Right lung (tissue), 5 donors: ENCODE results near the gene UCHL3. TPM values are rescaled to one million over a fixed set of nuclear protein-coding genes. Genes with fewer than 3 reads are reported as not detected.
A peak's percentile ranks its signal among the peaks of the same experiment; 100 is the strongest.

Experiments used
- DNase-seq, 2 donors: peaks; one replicate each; pipeline ENCODE4 v3.0.0-alpha.2; 2013
- polyA plus RNA-seq, 5 donors: library from polyadenylated mRNA; unstranded; fragments of 120-200 nt; gene quantifications; one replicate each; pipeline versions ENCODE4 v1.2.1 to v1.2.3, GENCODE V29; 2013; ENCODE audit warnings: inconsistent platforms in 1 of 5, low replicate concordance in 1 of 5; ENCODE audit not compliant: insufficient read length in 5 of 5, insufficient read depth in 1 of 5

The UCHL3 gene
- polyA plus RNA-seq, 5 donors = 18.6 to 26.1 (median 21.7) TPM

DNA sequence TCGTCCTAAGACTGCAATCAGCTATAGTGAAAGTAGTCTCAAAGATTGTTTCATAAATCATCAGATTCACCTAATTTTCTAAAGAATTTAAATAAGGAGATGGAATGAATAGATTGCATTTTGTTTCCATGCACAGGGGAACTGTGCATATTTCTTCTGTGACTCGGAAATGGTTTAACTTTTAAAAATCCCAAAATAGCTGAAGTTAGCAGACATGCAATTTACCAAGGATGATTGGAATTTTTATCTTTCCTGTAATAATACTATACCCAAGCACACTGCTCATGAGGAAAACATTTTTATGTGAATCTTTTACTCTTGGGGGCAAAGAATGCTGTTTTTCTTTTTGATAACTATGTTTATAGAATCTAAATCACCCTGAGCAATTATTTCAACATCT is 71.6 kb downstream of the UCHL3 start:
- DNase-seq = no peak

DNA sequence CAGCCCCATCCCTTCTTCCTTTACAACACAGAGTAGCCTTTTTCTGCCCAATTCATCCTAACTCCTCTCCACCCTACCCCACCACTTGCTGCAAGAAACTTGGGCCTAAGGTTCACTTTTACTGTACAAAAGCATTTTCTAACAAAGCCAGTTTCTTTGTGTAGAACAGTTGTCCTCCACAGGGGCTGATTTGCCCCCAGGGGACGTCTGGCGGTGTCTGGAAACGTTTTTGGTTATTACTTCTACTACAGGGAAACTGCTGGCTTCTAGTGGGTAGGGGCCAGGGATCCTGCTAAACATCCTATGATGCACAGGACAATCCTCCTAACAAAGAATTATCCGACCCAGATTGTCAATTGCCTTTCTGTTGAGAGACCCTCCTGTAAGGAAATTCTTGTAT is 79.2 kb downstream of the UCHL3 start:
- DNase-seq = no peak

DNA sequence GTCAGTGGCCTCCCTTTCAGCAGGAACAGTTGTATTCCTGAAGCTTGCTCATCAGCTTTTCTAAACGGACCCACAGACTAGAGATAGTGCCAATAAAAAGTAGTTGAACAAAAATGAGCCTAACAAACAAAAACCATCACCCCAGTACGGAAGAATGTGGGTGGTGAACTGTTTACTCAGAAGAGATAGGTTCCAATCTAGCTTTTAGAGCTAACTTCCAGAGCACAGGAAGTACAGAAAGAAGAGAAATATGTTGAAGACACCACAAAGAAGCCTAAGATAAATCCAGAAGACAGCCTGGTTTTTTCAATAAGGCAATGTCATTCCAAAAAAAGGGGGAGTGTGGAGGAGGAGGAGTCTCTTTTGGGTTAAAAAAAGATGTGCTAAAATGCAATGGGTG is 83.7 kb downstream of the UCHL3 start:
- DNase-seq = no peak

DNA sequence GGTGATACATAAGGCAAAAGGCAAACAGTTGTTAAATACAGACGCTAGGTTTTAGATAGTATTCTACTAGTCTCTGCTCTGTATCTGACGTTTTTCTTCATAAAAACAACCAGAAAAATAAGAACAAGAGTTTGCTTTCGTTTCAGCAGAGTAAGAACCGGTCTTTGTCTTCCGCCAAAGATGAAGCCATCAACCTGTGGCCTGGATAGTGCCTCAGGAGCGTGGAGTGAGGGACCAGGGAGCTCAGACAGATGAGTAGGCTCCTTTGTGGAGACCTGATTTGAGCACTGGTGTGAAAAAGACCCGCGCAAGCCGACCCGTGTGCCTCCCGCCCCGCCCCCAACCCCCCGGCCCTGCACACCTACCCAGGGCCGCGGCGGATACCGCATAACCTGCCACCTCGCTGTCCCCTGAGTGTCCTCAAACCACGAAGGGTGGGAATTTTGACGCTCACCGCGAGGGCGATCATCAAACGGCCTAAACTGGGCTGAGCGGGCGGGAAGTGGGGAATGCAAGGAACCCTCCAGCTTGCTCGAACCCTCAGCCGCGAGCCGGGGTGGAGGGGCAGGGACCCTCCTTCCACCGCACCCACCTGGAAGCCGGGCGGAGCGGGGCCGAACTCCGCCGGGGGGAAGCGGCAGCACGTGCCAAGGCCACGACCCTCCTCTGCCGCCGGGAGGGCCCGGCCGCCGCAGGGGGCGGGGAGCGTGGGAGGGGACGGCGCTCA is 85.7 kb downstream of the UCHL3 start:
- DNase-seq = peak in 1 of 2 donors; percentile 37

DNA sequence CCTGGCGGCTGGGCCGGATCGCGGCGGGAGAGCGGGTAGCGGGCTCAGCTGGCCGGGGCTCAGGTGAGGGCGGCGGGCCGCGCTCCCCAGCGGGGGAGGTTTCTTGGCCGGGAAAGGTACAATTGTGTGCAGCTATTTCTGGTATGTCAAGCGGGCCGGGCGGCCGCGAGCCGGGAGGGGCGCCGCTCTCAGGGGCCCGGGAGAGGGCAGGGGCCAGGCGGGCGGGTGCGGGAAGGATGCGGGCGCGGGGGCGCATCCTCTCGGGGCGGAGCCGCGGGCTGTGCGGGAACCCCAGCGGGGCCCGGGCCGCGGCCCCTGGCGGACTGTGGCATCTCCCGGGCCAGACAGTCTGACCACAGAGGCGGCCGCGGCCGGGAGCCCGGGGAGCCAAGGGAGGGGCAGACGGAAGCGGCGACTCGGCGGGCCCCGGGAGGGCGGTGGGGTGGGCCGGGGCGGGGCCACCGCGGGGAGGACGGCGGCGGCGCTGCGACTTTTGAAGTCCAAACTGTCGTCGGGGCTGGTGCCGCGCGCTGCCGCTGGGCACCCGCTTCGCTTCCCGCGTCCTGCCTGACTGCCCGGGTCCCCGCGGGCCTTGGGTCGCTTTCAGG is 86.3 kb downstream of the UCHL3 start, which contains the start of gene LMO7:
Gene LMO7 (plus strand): TSS at position 503 of the 608 bp plus-strand sequence. CDS start 328 bp downstream, outside the sequence.
- DNase-seq = peak; percentile 36 to 58

DNA sequence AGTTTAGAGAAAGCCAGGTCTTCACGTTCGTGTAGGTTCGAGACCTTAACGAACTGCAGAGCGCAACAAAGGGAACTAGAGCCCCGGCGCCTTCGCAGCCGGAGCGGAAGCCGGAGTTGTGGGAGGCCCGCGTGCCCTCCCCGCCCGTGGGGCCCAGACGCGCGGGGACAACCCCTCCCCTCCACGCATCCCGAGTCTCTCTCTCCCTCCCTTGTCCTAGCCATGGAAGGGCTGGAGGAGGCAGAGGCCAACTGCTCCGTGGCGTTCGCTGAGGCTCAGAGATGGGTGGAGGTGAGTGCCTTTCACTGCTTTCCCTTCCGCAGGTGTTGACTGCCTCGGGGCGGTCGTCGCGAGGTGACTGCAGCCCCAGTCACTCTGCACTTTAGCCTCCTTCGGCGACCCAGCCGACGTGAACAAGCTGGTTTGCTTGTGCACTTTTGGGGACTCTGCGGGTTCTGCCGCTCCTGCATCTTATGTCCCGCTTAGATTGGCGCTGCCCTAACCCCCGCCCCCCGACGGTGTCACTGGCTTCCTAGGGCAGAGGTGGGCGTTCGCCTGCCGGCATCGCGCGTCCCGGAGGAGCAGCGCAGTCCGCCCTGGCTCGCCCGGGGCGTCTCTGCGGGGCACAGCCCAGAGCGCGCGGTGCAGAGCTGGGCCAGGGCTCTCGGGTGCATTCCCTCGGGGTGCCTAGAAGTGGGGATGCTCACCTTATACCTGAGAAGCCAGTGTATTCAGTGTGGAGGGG is 87.0 kb downstream of the UCHL3 start:
- peak in 1 of 2 donors; percentile 37 for DNase-seq

DNA sequence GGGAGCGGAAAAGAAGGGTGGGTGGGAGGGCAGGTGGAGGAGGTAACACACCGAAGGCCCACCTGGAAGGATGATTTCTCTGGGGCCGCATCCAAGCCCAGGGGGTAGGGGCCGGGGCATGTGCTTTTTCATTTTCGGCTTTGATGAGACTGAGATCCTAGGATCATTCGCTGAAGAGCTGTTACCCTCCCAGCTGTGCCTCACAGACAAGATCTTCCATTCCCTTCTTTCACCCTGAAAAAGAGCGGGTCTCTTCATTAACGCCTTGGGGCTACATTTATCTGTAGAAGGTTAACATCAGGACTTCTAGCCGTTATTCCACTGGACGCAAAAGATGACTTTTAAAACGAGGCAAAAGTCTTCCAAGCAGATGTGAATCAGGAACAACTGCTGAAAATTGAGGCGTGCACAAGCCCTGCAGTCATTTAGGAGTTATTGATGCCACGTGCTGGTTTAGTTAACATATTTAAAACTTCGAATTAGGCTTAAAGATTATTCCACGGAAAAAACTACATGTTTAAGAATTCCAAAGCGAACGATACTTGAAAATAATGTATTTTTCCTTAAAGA is 87.7 kb downstream of the UCHL3 start:
- peak in 1 of 2 donors; percentile 6 for DNase-seq

DNA sequence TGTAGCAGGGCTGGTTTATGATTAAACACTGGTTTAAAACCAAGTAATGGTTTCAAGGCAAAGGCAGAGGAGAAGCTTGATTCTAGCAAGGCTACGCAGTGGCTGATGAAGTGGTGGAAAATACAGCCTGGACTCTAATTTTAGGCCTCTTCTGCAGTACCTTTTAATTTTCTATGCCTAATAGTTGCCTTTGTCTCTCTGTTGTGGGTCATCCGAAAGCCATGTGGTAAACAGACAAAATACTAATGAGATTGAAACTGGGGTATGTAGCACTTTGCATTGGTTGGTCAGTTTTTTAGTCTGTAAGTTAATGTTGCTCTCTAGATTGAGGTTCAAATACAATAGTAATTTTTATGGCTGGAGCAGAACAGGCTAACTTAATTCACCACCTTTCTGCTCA is 89.9 kb downstream of the UCHL3 start:
- no peak for DNase-seq

DNA sequence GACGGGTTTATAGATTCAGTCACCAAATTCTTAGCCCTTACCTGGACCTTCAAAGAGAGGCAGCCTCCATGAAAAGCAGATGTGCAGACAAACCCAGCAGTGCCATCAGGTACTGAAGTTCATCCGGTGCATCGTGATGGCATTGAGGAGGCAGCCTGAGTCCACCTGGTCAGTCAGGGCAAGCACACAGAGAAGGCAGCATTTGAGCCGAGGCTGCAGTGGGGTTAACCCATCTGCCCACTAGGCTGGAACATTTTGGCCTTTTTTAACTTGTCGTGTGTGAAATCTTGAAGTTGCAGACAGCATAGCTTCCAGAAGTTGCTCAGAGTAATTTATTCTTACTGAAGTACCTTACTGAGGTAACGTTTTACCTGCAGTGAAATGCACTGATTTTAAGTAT is 91.4 kb downstream of the UCHL3 start:
- no peak for DNase-seq

DNA sequence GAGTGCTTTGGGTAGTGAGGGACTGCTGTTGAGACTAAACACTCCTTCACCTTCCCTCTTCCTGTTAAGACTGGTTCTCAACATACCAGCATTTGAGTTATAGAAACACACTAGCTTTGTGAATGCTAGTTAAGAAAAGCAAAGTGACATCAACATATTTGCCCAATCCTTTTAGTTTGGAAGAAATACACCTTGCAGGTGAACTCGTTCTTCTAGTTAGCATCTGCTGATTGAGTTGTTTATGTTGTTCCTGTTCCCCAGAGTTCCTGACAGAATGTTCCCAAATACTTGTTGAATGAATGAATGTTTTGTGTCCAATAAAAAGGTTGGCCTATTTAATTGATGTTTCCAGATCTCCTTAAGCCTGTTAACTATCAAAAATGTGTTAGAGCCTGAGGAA is 93.6 kb downstream of the UCHL3 start:
- no peak for DNase-seq

DNA sequence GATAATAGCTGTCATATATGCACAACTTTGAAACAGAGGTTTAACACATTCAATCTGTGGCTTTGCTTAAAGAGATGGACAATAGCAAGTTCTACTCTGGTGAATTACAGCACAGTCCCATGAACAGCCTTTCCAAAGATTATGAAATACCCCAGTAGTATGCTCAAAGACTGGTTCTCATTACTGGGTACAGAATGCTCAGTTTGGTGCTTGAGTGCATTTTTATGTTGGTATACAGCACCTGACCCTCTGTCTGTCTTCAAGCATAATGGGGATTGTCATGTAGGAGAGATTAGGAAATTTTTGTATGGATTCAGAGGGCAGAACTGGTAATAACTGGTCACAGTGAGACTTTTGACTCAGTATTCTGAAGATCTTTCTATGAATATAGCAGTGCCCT is 94.1 kb downstream of the UCHL3 start:
- DNase-seq = no peak

DNA sequence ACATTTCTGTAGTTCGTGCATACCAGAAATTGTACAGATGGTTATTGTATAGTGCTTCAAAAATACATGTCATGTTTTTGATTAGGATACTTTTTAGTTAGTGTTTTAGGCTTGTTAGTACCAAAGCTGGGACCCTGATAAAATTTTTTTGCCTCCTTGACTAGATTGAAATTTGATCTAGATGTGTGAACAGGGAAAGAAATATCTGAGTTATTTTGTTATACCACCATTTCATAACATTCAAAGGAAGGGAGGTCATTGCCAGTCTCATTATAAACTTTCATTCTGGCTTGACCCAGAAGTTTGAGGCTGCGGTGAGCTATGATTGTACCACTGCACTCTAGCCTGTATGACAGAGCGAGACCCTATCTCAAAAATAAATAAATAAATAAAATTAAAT is 95.5 kb downstream of the UCHL3 start:
- no peak for DNase-seq

DNA sequence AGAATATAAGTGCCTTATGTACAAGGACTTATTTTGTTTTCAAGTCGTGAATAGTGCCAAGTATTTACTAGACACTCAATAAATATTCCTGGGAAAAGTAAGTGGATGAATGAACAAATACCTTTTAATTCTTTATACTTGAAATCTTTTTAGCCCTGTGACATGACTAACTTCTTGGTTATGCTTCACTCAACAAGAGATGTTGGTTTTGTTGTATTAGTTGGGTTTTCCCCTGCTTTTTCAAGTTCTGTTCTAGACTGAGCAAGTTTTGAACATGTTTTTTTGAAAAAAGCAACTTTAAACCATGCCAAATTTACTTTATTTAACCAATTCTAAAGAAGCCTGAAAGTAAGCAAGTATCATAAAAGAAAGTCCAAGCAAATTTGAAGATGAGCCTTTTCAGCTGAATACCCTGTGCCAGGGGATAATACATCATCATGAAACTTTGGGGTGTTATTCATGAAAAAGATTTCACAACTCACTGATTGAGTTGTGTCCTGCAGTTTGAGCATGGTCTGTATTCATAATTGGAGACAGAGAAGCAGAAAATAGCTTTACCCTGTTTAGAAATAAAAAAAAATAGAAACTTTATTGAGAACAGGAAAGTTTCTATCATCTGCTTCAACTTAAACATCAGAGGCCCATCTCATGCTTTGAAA is 97.7 kb downstream of the UCHL3 start:
- DNase-seq = no peak

DNA sequence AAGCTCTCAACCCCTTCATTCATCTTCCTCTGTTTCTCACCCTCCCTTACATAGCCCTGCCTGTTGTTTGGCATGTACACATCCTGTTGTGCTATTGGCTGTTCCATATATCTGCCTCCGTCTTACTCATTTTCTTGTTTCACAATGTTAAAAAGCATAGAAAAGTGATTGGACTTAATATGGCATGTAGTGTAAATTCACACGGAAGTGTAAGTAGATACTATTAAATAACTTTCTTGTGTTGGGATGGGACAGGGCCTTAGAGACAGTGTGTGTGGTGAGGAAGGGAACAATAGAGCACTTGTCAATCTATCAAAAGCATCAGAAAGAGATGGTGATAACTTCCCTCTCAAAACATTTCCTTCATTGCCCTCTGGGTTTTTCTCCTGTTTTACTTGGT is 98.9 kb downstream of the UCHL3 start:
- DNase-seq = no peak

DNA sequence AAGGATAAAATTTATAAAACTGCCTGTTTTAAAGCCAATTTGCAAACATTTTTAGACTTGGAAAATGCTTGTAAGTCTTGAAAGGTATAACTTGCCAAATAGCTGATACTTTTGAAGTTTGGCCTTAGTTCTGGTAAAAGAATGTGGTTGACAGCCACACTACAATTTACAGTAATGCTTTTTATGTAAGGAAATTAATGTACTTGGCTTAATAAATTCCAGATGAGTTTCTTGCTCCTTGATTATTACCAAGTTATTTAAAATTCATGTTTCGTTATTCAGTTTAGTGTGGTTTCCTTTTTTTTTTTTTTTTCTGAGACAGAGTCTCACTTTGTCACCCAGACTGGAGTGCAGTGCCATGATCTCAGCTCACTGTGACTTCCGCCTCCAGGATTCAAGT is 101.4 kb downstream of the UCHL3 start:
- DNase-seq = no peak

DNA sequence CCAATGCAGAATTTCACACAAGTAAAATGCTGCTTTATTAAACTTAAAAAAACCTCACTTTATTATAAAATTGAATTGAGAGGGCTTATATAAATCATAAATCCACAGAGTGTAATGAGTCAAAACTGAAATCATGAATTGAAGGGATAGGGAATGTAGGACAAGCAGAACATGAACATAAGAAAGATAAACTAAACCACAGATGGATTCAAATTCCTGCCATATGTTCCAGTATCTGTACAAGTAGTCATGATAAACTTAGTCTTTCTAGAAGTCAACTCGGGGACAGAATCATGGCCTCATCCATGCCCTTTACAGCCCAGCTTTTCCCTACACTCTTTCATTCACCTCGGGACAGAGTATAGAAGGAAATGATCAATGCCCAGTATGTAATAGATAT is 103.1 kb downstream of the UCHL3 start:
- no peak for DNase-seq

Other genes starting within 250 kb of the UCHL3 start
- 10 to 100 TPM; 20.8 to 33.3 (median 29.8) TPM for gene TBC1D4, start 67.6 kb upstream of the UCHL3 start, polyA plus RNA-seq
- 100 to 1,000 TPM; 250 to 303 (median 281) TPM for gene COMMD6, start 11.9 kb upstream of the UCHL3 start, polyA plus RNA-seq
- 100 to 1,000 TPM; 113 to 213 (median 199) TPM for gene LMO7, start 86.5 kb downstream of the UCHL3 start, polyA plus RNA-seq